Measurements from ENCODE around the gene INPP5B. TPM values are rescaled to one million over a fixed set of nuclear protein-coding genes. Genes with fewer than 3 reads are reported as not detected.

Gene INPP5B
- total RNA-seq, 2 experiments from 2014 or later = 31.5 to 33.8 TPM

DNA sequence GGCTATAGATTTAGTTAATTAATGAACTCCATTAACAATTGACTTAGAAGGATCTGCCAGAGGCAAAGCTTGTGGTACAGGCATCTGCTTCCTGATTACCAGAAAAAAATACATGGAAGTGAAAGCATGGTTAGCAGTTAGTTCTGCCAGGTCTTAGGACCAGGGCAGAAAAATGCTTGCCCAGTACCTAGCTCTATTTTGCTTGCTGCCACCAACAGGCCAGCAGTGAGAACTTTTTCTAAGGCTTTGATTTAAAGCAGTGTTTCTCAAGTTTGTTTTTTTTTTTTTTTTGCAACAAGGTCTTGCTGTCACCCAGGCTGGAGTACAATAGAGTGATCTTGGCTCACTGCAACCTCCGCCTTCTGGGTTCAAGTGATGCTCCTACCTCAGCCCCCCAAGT, 71.0 kb downstream of the INPP5B start:
- ChIA-PET POLR2A (no interaction called here), CTCF (interaction anchor here (0.6 to 1.2 kb wide), 6 partner anchors 11 to 1942 kb away, joined by 3 to 4 read pairs (median 4); partner anchors contain the start of gene MTF1)
- Mint-ChIP-seq H3K36me3 (ENCODE audit: low read depth) (peaks cover 33% of the 10 kb centered on the region), H3K9me3 (no peaks in the 10 kb centered on the region), H3K4me1 (no peaks in the 10 kb centered on the region), H3K4me3 (no peak overlapping the region), H3K27ac (no peak overlapping the region), H3K27me3 (no peaks in the 10 kb centered on the region)
- DNase-seq = no peak

DNA sequence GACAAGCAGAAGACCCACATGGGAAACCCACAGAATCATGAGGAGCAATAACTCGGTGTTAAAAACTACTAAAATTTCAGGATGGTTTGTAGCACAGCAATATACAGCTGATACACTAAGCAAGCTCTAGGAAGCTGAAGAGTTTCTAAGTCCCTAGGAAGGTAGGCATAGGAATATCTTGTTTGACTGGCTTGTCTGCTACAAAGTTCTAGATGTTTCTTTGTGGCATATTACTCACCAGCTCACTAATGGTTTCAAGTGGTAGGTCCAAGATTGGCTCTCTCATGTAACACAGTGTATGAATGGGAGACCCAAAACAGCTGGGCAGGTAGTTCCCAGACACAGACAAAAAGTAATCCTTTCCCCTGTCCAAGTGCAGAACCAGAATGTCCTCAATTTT, 74.2 kb downstream of the INPP5B start:
- Mint-ChIP-seq H3K36me3 (ENCODE audit: low read depth) (peaks cover 35% of the 10 kb centered on the region), H3K4me1 (no peaks in the 10 kb centered on the region), H3K9me3 (no peaks in the 10 kb centered on the region), H3K4me3 (no peak overlapping the region), H3K27ac (no peak overlapping the region), H3K27me3 (no peaks in the 10 kb centered on the region)
- DNase-seq = no peak
- ChIA-PET POLR2A (interaction anchor here (0.6 kb wide), 1 partner anchor 702 kb away, joined by 3 read pairs; no protein-coding TSS in a partner anchor), CTCF (interaction anchor here (1.0 to 3.1 kb wide), 8 partner anchors 8 to 148 kb away, joined by 3 to 13 read pairs (median 3); partner anchors contain the start of gene MTF1)

DNA sequence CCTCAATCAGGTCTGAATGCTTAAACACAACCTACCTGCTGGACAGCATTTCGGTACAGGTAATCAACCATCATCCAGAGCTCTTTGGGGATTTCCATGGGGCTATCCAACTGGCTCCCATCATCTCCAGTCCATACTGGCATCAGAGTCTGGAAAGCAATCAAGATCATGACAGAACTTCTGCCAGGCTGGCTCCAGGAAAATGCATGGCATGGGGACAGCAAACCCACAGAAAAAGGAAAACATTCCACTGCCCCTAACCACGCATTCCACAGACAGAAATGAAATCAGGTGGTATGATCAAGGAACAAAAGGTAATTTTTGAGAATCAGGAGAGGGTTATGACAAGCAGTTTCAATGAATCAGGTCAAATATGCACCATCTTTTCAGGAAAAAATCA, 78.4 kb downstream of the INPP5B start:
- H3K4me1 Mint-ChIP-seq = peaks cover 7% of the 10 kb centered on the region
- peaks cover 32% of the 10 kb centered on the region for H3K36me3 Mint-ChIP-seq (ENCODE audit: low read depth)
- no peak for DNase-seq
- CTCF ChIA-PET = interaction anchor here (0.6 kb wide), 1 partner anchor 290 kb away, joined by 3 read pairs; no protein-coding TSS in a partner anchor
- no peaks in the 10 kb centered on the region for H3K27me3 Mint-ChIP-seq
- POLR2A ChIA-PET = no interaction called here
- no peaks in the 10 kb centered on the region for H3K9me3 Mint-ChIP-seq
- H3K27ac Mint-ChIP-seq = no peak overlapping the region
- H3K4me3 Mint-ChIP-seq = no peak overlapping the region

DNA sequence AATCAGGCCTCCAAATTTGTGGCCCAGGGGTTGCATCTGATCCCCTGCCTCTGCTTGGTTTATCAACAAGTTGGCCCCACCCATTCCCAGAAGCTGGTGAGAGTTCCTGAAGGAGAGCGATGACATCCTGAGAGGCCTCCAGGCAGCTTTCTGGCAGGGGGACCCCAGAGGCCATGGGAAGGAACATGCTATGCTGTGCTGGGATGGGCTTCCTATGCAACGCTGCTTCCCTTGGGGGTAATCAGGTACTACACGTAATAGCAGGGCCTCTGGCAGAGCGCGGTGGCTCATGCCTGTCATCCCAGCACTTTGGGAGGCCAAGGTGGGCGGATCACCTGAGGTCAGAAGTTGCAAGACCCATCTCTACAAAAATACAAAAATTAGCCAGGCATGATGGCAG, 79.1 kb downstream of the INPP5B start:
- POLR2A ChIA-PET = no interaction called here
- Mint-ChIP-seq H3K9me3 (no peaks in the 10 kb centered on the region), H3K27me3 (no peaks in the 10 kb centered on the region), H3K27ac (no peak overlapping the region), H3K4me1 (peaks cover 7% of the 10 kb centered on the region), H3K4me3 (no peak overlapping the region), H3K36me3 (ENCODE audit: low read depth) (peaks cover 33% of the 10 kb centered on the region)
- DNase-seq = no peak
- CTCF ChIA-PET = no interaction called here

- no peak for DNase-seq
- no peaks in the 10 kb centered on the region for H3K9me3 Mint-ChIP-seq
- H3K4me3 Mint-ChIP-seq = no peak overlapping the region
- ChIA-PET POLR2A (no interaction called here), CTCF (interaction anchor here (0.6 kb wide), 1 partner anchor 22 kb away, joined by 3 read pairs; no protein-coding TSS in a partner anchor)
- H3K27ac Mint-ChIP-seq = no peak overlapping the region
- H3K27me3 Mint-ChIP-seq = no peaks in the 10 kb centered on the region
- peaks cover 7% of the 10 kb centered on the region for H3K4me1 Mint-ChIP-seq
- peaks cover 35% of the 10 kb centered on the region for H3K36me3 Mint-ChIP-seq (ENCODE audit: low read depth)
Observed at GRCh38 chr1:37866491-37866890, 80.4 kb downstream of the INPP5B start.

- ChIA-PET POLR2A (no interaction called here), CTCF (interaction anchor here (1.1 to 1.5 kb wide), 3 partner anchors 8 to 14 kb away, joined by 3 to 4 read pairs (median 3); no protein-coding TSS in a partner anchor)
- no peak overlapping the region for H3K27ac Mint-ChIP-seq
- H3K4me3 Mint-ChIP-seq = no peak overlapping the region
- H3K36me3 Mint-ChIP-seq (ENCODE audit: low read depth) = peaks cover 34% of the 10 kb centered on the region
- H3K9me3 Mint-ChIP-seq = no peaks in the 10 kb centered on the region
- H3K27me3 Mint-ChIP-seq = no peaks in the 10 kb centered on the region
- DNase-seq = no peak
- peaks cover 7% of the 10 kb centered on the region for H3K4me1 Mint-ChIP-seq
Observed at GRCh38 chr1:37865348-37866120, 81.3 kb downstream of the INPP5B start.

DNA sequence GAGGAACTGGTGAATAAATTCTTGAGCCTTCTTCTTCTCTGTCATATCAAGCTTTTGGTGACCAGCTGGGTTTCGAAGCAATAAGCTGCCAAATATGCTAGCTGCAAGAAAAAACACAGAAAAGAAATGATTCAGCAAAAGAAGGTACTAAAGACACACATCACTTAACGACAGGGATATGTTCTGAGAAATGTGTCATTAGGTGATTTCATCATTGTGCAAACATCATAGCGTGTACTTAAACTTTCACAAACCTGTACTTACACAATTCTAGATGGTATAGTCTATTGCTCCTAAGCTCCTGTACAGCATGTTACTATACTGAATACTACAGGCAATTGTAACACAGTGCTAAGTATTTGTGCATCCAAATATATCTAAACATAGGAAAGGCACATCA, 84.5 kb downstream of the INPP5B start:
- Mint-ChIP-seq H3K4me1 (peaks cover 23% of the 10 kb centered on the region), H3K36me3 (ENCODE audit: low read depth) (peaks cover 23% of the 10 kb centered on the region), H3K9me3 (no peaks in the 10 kb centered on the region), H3K27ac (no peak overlapping the region), H3K4me3 (peak overlapping the region; percentile 35), H3K27me3 (no peaks in the 10 kb centered on the region)
- DNase-seq = no peak
- ChIA-PET CTCF (interaction anchor here (0.7 to 1.0 kb wide), 3 partner anchors 9 to 127 kb away, joined by 3 read pairs; no protein-coding TSS in a partner anchor), POLR2A (no interaction called here)

DNA sequence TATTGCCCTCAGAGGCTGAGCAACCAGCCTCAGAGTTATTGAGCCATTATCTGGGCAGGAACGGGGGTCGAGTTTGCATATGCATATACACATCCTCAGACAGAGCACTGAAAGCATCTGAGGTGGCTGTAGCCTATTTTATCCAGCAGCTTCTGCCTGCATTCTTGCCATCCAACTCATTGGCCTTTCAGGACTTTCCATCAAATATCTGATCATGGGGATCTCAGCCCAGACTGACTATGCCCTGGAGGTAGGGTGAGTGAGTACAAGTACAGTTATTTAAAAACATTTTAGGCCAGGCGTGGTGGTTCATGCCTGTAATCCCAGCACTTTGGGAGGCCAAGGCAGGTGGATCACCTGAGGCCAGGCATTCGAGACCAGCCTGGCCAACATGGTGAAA, 85.7 kb downstream of the INPP5B start:
- H3K27ac Mint-ChIP-seq = no peak overlapping the region
- DNase-seq = no peak
- no peaks in the 10 kb centered on the region for H3K27me3 Mint-ChIP-seq
- H3K4me1 Mint-ChIP-seq = peaks cover 27% of the 10 kb centered on the region
- no peak overlapping the region for H3K4me3 Mint-ChIP-seq
- CTCF ChIA-PET = interaction anchor here (1.1 to 2.6 kb wide), 3 partner anchors 10 to 234 kb away, joined by 3 to 13 read pairs (median 12); no protein-coding TSS in a partner anchor
- no peaks in the 10 kb centered on the region for H3K9me3 Mint-ChIP-seq
- peaks cover 30% of the 10 kb centered on the region for H3K36me3 Mint-ChIP-seq (ENCODE audit: low read depth)
- POLR2A ChIA-PET = no interaction called here

GRCh38 chr1:37860346-37860666, 86.5 kb downstream of the INPP5B start:
- DNase-seq = no peak
- Mint-ChIP-seq H3K4me1 (peaks cover 27% of the 10 kb centered on the region), H3K27me3 (no peaks in the 10 kb centered on the region), H3K4me3 (peak overlapping the region; percentile 93), H3K27ac (peak overlapping the region; percentile 97), H3K36me3 (ENCODE audit: low read depth) (peaks cover 28% of the 10 kb centered on the region), H3K9me3 (no peaks in the 10 kb centered on the region)
- CTCF ChIA-PET = interaction anchor here (0.6 to 2.6 kb wide), 20 partner anchors 9 to 382 kb away, joined by 3 to 16 read pairs (median 4); partner anchors contain the start of genes C1orf122 and YRDC
- POLR2A ChIA-PET = no interaction called here

DNA sequence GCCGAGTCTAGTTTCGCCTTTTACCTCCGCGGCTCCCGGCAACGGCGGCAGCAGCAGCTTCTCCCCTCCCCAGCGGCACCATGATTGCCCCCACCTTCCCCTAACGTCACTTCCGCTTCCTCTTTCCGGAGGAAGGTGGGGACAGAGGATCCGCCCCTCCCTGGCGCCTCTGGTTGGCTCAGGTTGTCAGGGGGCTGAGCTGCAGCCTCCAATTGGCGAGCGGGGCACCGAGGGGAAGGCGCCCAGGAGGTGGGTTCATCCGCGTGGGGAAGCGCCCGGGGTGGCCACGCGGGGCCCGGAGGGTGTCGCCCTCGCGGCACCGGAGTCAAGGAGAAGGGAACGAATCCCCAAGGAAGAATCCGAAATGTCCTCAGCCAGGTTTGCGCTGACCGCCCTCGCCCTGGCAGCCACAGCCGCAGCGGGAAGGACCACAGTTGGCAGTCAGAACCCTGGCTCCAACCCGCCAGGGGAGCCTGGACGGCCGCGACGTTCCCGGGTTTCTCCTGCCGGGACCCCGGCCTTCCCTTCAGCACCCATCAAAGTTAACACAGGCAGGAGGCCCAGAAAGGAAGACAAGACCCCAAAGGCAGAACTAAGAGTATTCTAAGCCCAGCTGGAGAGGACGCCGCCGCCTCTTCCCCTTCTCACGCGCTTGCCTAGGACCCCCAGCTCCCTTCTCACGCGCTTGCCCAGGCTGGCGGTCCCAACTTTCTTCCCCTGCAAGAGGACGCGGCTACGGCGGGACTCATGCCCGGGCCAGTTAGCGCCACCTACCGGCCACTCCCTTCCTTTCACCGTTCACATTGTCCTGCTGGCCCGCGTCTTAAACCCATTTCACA, 87.1 kb downstream of the INPP5B start, which contains the start of gene MTF1:
TSS of gene MTF1 (minus strand) at position 86 of the 839 bp plus-strand sequence. CDS start 1,934 bp downstream, outside the sequence.
- Mint-ChIP-seq H3K9me3 (no peaks in the 10 kb centered on the region), H3K27ac (peak within 1 kb of the TSS; percentile 97), H3K4me3 (peak within 1 kb of the TSS; percentile 93), H3K27me3 (no peaks in the 10 kb centered on the region), H3K4me1 (peaks cover 29% of the 10 kb centered on the region), H3K36me3 (ENCODE audit: low read depth) (peaks cover 30% of the 10 kb centered on the region)
- peak; percentile 98 for DNase-seq
- CTCF ChIA-PET = interaction anchor here (0.6 to 2.6 kb wide), 29 partner anchors 9 to 381 kb away, joined by 3 to 16 read pairs (median 4); partner anchors contain the start of genes C1orf122, GNL2 and YRDC
- POLR2A ChIA-PET = interaction anchor here (2.0 kb wide), 1 partner anchor 52 kb away, joined by 8 read pairs; the partner anchor contains the start of genes C1orf122 and YRDC

DNA sequence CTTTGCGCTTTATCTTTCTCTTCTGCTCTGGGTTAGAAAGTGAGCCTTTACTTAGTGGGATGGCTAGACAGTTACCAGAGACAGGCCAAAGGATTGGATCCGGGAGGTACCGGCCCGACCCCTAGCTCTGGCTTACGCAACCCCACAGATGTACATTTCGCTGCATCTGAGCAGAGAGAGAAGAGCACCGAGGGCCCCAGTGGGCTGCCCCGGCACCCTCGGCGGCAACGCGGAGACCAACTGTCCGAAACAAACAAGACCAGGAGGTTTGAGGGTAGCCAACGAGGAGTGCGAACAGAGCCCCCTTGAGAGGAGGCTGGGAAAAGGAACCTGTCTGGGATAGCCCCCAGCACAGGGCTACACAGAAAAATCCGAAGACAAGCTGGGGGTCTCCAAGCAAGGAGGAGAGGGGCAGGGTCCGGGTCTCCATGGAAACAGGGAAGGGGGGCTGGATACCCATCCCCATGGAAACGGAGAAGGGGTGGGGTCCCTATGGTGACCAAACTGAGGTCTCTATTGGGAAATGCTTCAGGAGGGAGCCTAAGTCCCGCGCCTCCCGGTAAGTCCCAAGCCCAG, 87.8 kb downstream of the INPP5B start:
- peak overlapping the region; percentile 93 for H3K4me3 Mint-ChIP-seq
- H3K9me3 Mint-ChIP-seq = no peaks in the 10 kb centered on the region
- DNase-seq = no peak
- ChIA-PET POLR2A (interaction anchor here (2.0 kb wide), 1 partner anchor 51 kb away, joined by 8 read pairs; the partner anchor contains the start of genes C1orf122 and YRDC), CTCF (interaction anchor here (0.7 to 2.6 kb wide), 24 partner anchors 8 to 381 kb away, joined by 3 to 16 read pairs (median 4); partner anchors contain the start of genes C1orf122, GNL2 and YRDC)
- H3K36me3 Mint-ChIP-seq (ENCODE audit: low read depth) = peaks cover 30% of the 10 kb centered on the region
- H3K4me1 Mint-ChIP-seq = peaks cover 34% of the 10 kb centered on the region
- H3K27me3 Mint-ChIP-seq = no peaks in the 10 kb centered on the region
- H3K27ac Mint-ChIP-seq = peak overlapping the region; percentile 97

DNA sequence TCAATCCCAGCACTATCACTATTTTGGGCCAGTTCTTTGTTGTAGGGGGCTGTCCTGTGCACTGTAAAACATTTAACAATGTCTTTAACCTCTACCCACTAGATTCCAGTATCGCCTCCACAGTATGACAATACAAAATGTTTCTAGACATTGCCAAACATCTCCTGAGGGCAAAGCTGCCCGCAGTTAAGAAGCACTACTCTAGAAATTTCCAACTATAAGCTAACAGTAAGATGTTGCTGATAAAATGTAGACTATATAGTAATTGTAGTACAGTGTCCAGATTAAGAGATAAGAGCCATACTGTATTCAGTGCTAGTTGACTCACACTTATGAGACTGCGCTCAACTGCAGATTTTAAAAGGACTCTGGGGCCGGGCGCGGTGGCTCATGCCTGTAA, 92.4 kb downstream of the INPP5B start:
- POLR2A ChIA-PET = no interaction called here
- Mint-ChIP-seq H3K27me3 (no peaks in the 10 kb centered on the region), H3K4me3 (no peak overlapping the region), H3K4me1 (peaks cover 41% of the 10 kb centered on the region), H3K27ac (no peak overlapping the region), H3K9me3 (no peaks in the 10 kb centered on the region), H3K36me3 (ENCODE audit: low read depth) (peaks cover 34% of the 10 kb centered on the region)
- no peak for DNase-seq
- CTCF ChIA-PET = interaction anchor here (1.0 to 1.8 kb wide), 2 partner anchors 14 to 258 kb away, joined by 4 to 6 read pairs; partner anchors contain the start of gene GNL2
